HCT116 (cell line): Measurements from ENCODE around the gene AMT.

ENCODE experiments used
- ATF3 ChIP-seq: IDR thresholded peaks from 2 replicates; pipeline ENCODE4 v1.6.1; 2012
- CTCF ChIP-seq, 3 experiments: fragments of 200-600 bp in 1 of 3; sonication (generic) in 1 of 3; IDR thresholded peaks in 2 of 3; conservative IDR thresholded peaks in 1 of 3; 2 replicates each; pipeline ENCODE4 v1.5.1; 2012 to 2017; ENCODE audit warnings: low read depth in 2 of 3, low read length in 2 of 3, antibody characterized with exemption in 1 of 3, borderline replicate concordance in 1 of 3, control low read depth in 1 of 3, mild to moderate bottlenecking in 1 of 3, mixed read lengths in 1 of 3, mixed run types in 1 of 3, moderate library complexity in 1 of 3; ENCODE audit not compliant: insufficient read depth in 1 of 3
- MAX ChIP-seq: IDR thresholded peaks from 2 replicates; pipeline ENCODE4 v1.6.1; 2012
- POLR2A ChIP-seq: IDR thresholded peaks from 2 replicates; pipeline ENCODE4 v1.7.0; 2011; ENCODE audit warnings: borderline replicate concordance; ENCODE audit not compliant: insufficient read depth, insufficient read length; ENCODE audit errors: extremely low read depth
- POLR2AphosphoS5 ChIP-seq: IDR thresholded peaks from 2 replicates; pipeline ENCODE4 v1.6.1; 2011; ENCODE audit warnings: mild to moderate bottlenecking, low read depth, low read length, moderate library complexity
- RAD21 ChIP-seq: IDR thresholded peaks from 2 replicates; pipeline ENCODE4 v1.6.1; 2012; ENCODE audit warnings: low read depth, mild to moderate bottlenecking
- SIN3A ChIP-seq: IDR thresholded peaks from 2 replicates; pipeline ENCODE4 v1.6.1; 2012; ENCODE audit warnings: low read depth

GRCh38 chr3:49410846-49411534 is 11.3 kb downstream of the AMT start:
- TF ChIP-seq SIN3A: no peak
- no peak for TF ChIP-seq ATF3
- no peak for TF ChIP-seq POLR2AphosphoS5
- TF ChIP-seq RAD21: no peak
- no peak for TF ChIP-seq POLR2A
- TF ChIP-seq MAX: no peak
- no peak for TF ChIP-seq CTCF (IDR thresholded peaks at IDR 0.05 in 2 of 3, conservative IDR thresholded peaks at IDR 0.05 in 1 of 3; ENCODE audit: borderline replicate concordance in 1 of 3, insufficient read depth in 1 of 3, low read depth in 2 of 3, low read length in 2 of 3)
